SU-DHL-6 (cell line): ENCODE data around the gene CIB1.

Experiments used
- H2AFZ ChIP-seq: fragments of 200-600 bp; sonication (generic); 2 replicates; pipeline ENCODE4 v1.6.1; 2014; ENCODE audit warnings: low read depth, mild to moderate bottlenecking, moderate library complexity, mixed read lengths, antibody characterized with exemption, low read length; ENCODE audit not compliant: severe bottlenecking
- H3F3A ChIP-seq: fragments of 200-600 bp; shearing (Covaris generic); 2 replicates; pipeline ENCODE4 v1.6.0; 2016; ENCODE audit warnings: antibody characterized with exemption, mild to moderate bottlenecking; ENCODE audit not compliant: insufficient read depth
- H3K27ac ChIP-seq: fragments of 200-600 bp; sonication (generic); 2 replicates; pipeline ENCODE4 v1.5.1; 2016; ENCODE audit warnings: low read depth, mild to moderate bottlenecking, low read length, moderate library complexity, mixed read lengths
- H3K27me3 ChIP-seq: fragments of 200-600 bp; sonication (generic), shearing (Covaris generic); 2 replicates; pipeline ENCODE4 v1.6.0; 2014; ENCODE audit warnings: mild to moderate bottlenecking, low read length
- H3K36me3 ChIP-seq: fragments of 200-600 bp; sonication (generic); 2 replicates; pipeline ENCODE4 v1.6.1; 2014; ENCODE audit warnings: mild to moderate bottlenecking, low read length, mixed read lengths
- H3K4me2 ChIP-seq: fragments of 300-600, 200-600 bp; shearing (Covaris generic), sonication (generic); 2 replicates; pipeline ENCODE4 v1.6.0; 2014; ENCODE audit warnings: low read length, low read depth, mild to moderate bottlenecking; ENCODE audit not compliant: poor library complexity, severe bottlenecking
- H3K4me3 ChIP-seq: fragments of 200-600 bp; sonication (generic); 2 replicates; pipeline ENCODE4 v1.5.1; 2014; ENCODE audit warnings: antibody characterized with exemption, low read length, mild to moderate bottlenecking, mixed read lengths; ENCODE audit not compliant: insufficient read depth, poor library complexity, severe bottlenecking
- H3K79me2 ChIP-seq: fragments of 200-600 bp; sonication (generic); 2 replicates; pipeline ENCODE4 v1.6.1; 2014; ENCODE audit warnings: mild to moderate bottlenecking, low read length, moderate library complexity; ENCODE audit not compliant: insufficient read depth
- H3K9ac ChIP-seq: fragments of 200-600 bp; sonication (generic); 2 replicates; pipeline ENCODE4 v1.7.0; 2014; ENCODE audit warnings: mild to moderate bottlenecking, low read length
- H3K9me2 ChIP-seq: fragments of 200-600 bp; sonication (generic); replicated peaks from 2 replicates; pipeline ENCODE4 v1.6.1; 2014; ENCODE audit warnings: low read length; ENCODE audit not compliant: insufficient read depth
- H3K9me3 ChIP-seq: fragments of 200-600 bp; sonication (generic); 2 replicates; pipeline ENCODE4 v1.6.1; 2014; ENCODE audit warnings: low read length, mixed read lengths; ENCODE audit not compliant: insufficient read depth
- H4K20me1 ChIP-seq: fragments of 200-600 bp; sonication (generic); 2 replicates; pipeline ENCODE4 v1.6.1; 2014; ENCODE audit warnings: low read depth, mild to moderate bottlenecking, antibody characterized with exemption, low read length, moderate library complexity, mixed read lengths
- CTCF ChIP-seq: fragments of 200-600 bp; sonication (generic); IDR thresholded peaks from one replicate; pipeline ENCODE4 v1.5.1; 2017; ENCODE audit warnings: antibody characterized with exemption, mild to moderate bottlenecking, low read length, moderate library complexity; ENCODE audit not compliant: insufficient read depth, poor library complexity, severe bottlenecking
- EZH2phosphoT487 ChIP-seq: fragments of 200-600 bp; sonication (generic), shearing (Covaris generic); conservative IDR thresholded peaks from 2 replicates; pipeline ENCODE4 v1.6.1; 2018; ENCODE audit warnings: mild to moderate bottlenecking, antibody characterized with exemption, low read length, moderate library complexity, mixed read lengths

The CIB1 gene

DNA sequence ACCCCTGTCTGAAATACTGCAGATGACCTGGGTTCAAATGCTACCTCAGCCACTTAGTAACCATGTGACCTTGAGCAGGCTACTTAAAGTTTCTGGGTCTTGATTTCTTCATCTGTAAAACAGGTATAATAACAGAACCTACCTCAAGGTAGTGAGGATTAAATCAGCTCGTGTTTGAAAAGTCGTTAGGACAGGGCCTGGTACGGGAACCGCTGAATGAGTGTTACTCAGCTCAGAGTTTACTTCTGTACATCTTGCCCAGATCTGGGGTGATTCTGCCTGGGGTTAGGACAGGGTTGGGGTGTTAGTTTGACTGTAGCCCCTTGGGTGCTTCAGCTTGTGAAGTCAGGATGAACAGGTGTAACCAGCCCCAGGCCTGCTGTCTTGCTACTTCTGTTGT lies 30.8 kb downstream of the CIB1 start:
- no peak for TF ChIP-seq CTCF
- TF ChIP-seq EZH2phosphoT487 = no peak
- H3K79me2 ChIP-seq = no peaks in the 10 kb centered on the region
- no peaks in the 10 kb centered on the region for H3K36me3 ChIP-seq
- H3K4me2 ChIP-seq = no peak overlapping the region
- no peak overlapping the region for H3K9ac ChIP-seq
- H3K27me3 ChIP-seq = no peaks in the 10 kb centered on the region
- H3K9me3 ChIP-seq = no peaks in the 10 kb centered on the region
- H3F3A ChIP-seq = peaks cover 7% of the 10 kb centered on the region; the same call in 1 of the 2 replicates
- H3K9me2 ChIP-seq = no peaks in the 10 kb centered on the region
- no peak overlapping the region for H2AFZ ChIP-seq
- no peak overlapping the region for H3K4me3 ChIP-seq
- H3K27ac ChIP-seq = no peak overlapping the region
- H4K20me1 ChIP-seq = no peaks in the 10 kb centered on the region

- H3K79me2 ChIP-seq = no peaks in the 10 kb centered on the region
- peak overlapping the region; percentile 98 for H2AFZ ChIP-seq
- H3F3A ChIP-seq = peaks cover 7% of the 10 kb centered on the region; the same call in 1 of the 2 replicates
- peak overlapping the region; percentile 68 for H3K9ac ChIP-seq
- H3K27me3 ChIP-seq = no peaks in the 10 kb centered on the region
- no peaks in the 10 kb centered on the region for H3K9me2 ChIP-seq
- no peaks in the 10 kb centered on the region for H3K36me3 ChIP-seq
- TF ChIP-seq CTCF (no peak), EZH2phosphoT487 (no peak)
- no peak overlapping the region for H3K27ac ChIP-seq
- H4K20me1 ChIP-seq = no peaks in the 10 kb centered on the region
- H3K9me3 ChIP-seq = no peaks in the 10 kb centered on the region
- peak overlapping the region; percentile 77 for H3K4me3 ChIP-seq
- peak overlapping the region; percentile 62 for H3K4me2 ChIP-seq
Measured at GRCh38 chr15:90201944-90202375, 31.8 kb downstream of the CIB1 start.

GRCh38 chr15:90201130-90201943 lies 32.4 kb downstream of the CIB1 start, which contains the start of gene SEMA4B:
SEMA4B (plus strand) TSS chr15:90201330; CDS start chr15:90201579, 249 bp downstream.
- Histone ChIP-seq H3K36me3 (no peaks in the 10 kb centered on the region), H3K4me3 (peak within 1 kb of the TSS; percentile 77), H3K27ac (no peak within 1 kb of the TSS), H3K27me3 (no peaks in the 10 kb centered on the region), H4K20me1 (no peaks in the 10 kb centered on the region), H3K4me2 (peak within 1 kb of the TSS; percentile 62), H2AFZ (peak within 1 kb of the TSS; percentile 98), H3K79me2 (no peaks in the 10 kb centered on the region), H3K9ac (peak within 1 kb of the TSS; percentile 68), H3F3A (peaks cover 7% of the 10 kb centered on the region; the same call in 1 of the 2 replicates), H3K9me3 (no peaks in the 10 kb centered on the region), H3K9me2 (no peaks in the 10 kb centered on the region)
- TF ChIP-seq EZH2phosphoT487 (no peak), CTCF (no peak)
